SK-MEL-5 (cell line): ENCODE data around the gene NPBWR2. TPM values are rescaled to one million over a fixed set of nuclear protein-coding genes. Genes with fewer than 3 reads are reported as not detected.
"Not testable (repeated sequence)": the region's sequence is repeated elsewhere in the genome, so short reads cannot be mapped to it uniquely, and the experiment has no call there.

Experiments used
- DNase-seq: peaks from one replicate; pipeline ENCODE4 v3.0.0-alpha.2; 2016; ENCODE audit warnings: low read depth, low spot score
- in situ Hi-C: cut with HindIII; loops from 2 replicates; pipeline ENCODE4 v1.10.0; 2016; ENCODE audit warnings: low sequenced_read_pairs, high pct_unique_total_duplicates, low pct_unique_long_range_greater_than_20kb
- total RNA-seq: library from RNA; depleted of rRNA; stranded (reverse); fragments of >200 nt; shearing (Covaris generic); gene quantifications from 2 replicates; pipeline ENCODE4 v1.2.3, GENCODE V29; 2014

Gene NPBWR2
- total RNA-seq, 1 experiment from 2014 or later: not detected

DNA sequence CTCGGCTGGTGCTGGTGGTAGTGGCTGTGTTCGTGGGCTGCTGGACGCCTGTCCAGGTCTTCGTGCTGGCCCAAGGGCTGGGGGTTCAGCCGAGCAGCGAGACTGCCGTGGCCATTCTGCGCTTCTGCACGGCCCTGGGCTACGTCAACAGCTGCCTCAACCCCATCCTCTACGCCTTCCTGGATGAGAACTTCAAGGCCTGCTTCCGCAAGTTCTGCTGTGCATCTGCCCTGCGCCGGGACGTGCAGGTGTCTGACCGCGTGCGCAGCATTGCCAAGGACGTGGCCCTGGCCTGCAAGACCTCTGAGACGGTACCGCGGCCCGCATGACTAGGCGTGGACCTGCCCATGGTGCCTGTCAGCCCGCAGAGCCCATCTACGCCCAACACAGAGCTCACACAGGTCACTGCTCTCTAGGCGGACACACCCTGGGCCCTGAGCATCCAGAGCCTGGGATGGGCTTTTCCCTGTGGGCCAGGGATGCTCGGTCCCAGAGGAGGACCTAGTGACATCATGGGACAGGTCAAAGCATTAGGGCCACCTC lies 8.8 kb downstream of the NPBWR2 start:
- in situ Hi-C loops: no loop called here
- DNase-seq: no peak

DNA sequence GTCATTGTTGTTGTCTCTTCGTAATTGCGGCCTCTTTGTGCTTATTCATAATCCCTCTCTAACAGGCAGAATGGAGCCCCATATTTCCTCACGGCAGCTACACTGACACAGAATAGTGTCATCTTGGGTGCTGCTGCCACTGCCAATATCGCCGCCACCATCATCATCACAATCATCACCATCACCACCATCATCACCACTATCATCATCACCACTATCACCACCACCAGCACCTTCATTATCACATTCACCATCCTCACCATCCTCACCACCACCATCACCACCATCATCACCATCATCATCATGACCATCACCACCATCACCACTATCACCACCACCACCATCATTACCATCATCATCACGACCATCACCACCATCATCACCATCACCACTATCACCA lies 10.8 kb downstream of the NPBWR2 start:
- in situ Hi-C loops: no loop called here

DNA sequence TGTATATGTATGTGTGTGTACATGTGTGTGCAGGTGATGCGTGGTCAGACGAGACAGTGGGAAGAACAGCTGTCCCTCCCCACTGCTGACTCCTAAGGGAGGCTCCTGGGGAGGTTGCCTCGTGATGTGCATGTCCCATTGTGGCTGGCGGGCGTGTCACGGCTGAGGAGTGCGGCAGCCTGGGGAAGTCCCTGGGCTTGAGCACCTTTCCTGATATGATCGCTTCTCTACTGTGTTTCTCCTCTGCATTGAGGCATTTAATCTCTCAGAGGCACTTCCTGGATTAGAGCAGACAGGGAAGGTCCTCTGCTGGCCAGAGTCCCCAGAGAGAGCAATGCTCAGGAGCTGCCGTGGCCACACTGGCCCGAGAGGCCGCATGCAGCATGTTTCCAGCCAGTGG lies 11.4 kb downstream of the NPBWR2 start:
- DNase-seq: no peak
- in situ Hi-C loops: no loop called here

More for the DNA sequence above, 10.8 kb downstream of the NPBWR2 start:
- no peak for DNase-seq

DNA sequence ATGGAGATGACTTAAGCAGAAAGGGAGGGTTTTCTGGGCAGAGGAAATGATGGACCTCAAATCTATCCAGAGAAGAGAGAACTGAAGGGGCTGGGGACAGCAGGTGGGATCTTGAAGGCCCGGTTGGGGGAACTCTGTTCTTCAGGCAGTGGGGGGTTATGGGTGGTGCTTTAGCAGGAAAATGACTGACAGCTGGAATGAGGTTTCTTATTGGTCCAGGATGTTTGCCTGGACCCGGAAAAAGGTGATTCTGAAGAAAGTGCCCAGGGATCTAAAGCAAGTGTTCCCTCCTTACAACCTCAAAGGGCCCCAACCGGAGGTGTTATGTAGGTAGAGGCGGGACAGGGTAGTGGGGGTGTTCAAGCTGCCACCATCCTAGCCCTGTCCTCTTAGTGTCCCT lies 11.9 kb downstream of the NPBWR2 start:
- DNase-seq: no peak
- in situ Hi-C loops: no loop called here

DNA sequence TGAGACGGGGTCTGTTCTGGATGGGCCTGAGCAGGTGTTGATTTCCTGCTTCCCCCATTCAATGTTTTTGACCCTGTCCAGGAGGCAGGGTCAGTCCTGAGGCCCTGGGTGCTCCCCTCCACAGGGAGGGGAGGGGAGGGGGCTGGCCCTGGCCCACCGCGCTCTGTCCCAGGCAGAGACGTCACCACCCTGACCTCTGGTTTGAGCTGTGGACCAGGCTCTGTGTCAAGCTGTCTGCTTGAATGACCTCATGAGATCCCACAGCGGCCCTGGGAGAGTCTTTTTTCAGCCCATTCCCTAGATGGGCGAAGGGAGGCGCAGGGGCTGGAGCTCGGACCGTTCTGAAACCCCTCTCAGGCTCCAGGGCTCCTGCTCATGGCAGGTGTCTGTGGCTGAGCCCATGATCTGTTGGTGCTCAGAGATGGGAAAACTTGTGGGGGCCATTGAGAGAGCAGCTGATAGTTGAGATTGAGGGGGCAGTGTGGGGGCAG lies 14.3 kb downstream of the NPBWR2 start:
- in situ Hi-C loops: no loop called here
- peak; percentile 40 for DNase-seq

DNA sequence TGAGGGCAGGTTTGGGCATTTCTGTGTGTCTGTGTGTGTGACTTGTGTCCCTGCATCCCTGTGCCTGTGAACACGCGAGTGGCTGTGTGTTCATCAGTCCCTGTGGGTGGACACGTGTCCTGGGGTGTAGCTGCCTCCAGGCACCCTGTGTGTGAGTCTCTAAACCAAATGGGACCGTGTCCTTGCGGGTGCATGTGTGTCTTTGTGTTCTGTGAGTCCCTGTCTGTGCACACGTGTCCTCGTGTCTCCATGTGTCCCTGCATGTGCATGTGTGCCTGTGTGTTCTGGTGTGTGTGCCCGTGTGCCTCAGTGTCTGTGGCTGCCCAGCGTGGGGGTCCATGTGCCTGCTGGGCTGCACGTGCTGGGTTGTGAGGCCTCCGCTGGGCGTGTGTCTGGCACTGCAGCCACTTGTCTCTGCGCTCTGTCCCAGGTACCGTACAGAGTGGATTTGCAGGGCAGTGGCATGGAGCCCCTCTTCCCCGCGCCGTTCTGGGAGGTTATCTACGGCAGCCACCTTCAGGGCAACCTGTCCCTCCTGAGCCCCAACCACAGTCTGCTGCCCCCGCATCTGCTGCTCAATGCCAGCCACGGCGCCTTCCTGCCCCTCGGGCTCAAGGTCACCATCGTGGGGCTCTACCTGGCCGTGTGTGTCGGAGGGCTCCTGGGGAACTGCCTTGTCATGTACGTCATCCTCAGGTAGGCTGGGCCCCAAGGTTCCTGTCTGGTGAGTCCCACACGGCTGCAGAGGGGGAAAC lies 14.9 kb downstream of the NPBWR2 start:
- no peak for DNase-seq
- in situ Hi-C loops: no loop called here

DNA sequence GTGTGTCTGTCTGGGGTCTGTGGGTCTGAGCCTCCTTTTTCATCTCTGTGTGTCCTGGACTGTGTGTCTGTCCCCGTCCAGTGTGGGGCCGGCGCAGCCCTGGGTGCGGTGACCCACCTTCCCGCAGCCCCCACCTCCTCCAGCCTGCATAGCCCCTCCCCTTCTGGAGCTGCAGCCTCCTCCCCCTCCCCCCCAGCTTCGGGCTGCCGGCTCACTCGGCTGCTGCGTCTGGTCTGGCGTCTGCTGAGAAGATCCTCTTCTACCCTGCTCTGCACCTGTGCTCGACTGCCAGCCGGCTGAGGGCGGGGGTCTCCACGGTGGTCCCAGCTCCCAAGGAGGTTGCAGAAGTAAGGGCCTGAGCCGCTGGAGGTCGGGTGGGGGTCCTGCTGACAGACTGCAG lies 15.6 kb downstream of the NPBWR2 start:
- DNase-seq: no peak
- in situ Hi-C loops: no loop called here

DNA sequence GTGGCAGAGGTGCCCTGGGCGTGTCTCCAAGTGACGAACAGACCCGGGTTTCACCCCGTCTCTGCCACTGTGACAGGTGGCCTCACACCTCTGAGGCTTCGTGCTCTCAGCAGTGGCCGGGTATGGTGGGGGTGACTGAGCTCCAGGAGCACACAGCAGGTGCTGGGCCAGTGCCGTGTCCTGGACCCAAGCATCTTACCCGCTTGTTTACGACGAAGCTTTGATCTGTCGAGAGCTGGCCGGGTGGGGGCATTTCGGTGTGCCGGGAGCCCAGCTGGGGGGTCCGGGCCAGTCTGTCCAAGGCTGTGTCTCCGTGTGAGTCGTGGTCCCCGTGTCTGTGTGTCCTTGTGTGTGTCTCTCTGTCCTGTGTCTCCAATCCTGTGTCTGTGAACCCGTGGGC lies 16.0 kb downstream of the NPBWR2 start:
- in situ Hi-C loops: no loop called here
- no peak for DNase-seq

DNA sequence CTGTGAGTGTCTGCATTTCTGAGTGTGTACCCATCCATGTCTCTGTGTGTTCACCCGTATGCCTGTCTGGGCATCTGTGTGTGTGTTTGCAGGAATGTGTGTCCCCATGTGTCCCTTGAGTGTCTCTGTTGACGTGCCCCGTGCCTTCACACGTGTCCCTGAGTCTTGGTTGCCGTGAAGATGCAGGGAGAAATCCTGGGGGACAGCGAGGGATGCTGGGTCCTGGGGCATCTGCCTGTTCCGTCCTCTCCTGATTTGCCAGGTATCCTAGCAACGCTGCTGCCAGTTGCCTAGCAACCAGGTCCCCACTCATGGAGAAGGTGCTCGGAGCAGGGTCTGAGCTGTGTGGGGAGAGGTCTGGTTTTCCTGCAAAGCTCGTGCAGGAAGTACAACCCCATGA lies 17.2 kb downstream of the NPBWR2 start:
- peak; percentile 34 for DNase-seq
- in situ Hi-C loops: no loop called here

DNA sequence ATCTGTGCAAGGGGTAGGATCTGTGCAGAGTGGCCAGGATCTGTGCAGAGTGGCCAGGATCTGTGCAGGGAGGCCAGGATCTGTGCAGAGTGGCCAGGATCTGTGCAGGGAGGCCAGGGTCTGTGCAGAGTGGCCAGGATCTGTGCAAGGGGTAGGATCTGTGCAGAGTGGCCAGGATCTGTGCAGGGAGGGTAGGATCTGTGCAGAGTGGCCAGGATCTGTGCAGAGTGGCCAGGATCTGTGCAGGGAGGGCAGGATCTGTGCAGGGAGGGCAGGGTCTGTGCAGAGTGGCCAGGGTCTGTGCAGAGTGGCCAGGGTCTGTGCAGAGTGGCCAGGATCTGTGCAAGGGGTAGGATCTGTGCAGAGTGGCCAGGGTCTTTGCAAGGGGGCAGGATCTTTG lies 18.8 kb downstream of the NPBWR2 start:
- DNase-seq, in situ Hi-C loops: not testable (repeated sequence)

DNA sequence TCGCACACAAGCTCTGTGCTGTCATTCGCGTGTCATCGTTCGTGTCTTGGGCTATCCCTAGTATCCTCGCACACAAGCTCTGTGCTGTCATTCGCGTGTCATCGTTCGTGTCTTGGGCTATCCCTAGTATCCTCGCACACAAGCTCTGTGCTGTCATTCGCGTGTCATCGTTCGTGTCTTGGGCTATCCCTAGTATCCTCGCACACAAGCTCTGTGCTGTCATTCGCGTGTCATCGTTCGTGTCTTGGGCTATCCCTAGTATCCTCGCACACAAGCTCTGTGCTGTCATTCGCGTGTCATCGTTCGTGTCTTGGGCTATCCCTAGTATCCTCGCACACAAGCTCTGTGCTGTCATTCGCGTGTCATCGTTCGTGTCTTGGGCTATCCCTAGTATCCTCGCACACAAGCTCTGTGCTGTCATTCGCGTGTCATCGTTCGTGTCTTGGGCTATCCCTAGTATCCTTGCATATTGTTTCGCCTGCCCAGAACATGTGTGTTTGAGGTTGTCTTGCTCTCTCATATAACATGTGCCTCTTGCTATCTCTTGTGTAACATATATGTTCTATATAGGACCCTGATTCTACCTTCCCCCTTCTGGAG lies 20.0 kb downstream of the NPBWR2 start:
- in situ Hi-C loops, DNase-seq: not testable (repeated sequence)

DNA sequence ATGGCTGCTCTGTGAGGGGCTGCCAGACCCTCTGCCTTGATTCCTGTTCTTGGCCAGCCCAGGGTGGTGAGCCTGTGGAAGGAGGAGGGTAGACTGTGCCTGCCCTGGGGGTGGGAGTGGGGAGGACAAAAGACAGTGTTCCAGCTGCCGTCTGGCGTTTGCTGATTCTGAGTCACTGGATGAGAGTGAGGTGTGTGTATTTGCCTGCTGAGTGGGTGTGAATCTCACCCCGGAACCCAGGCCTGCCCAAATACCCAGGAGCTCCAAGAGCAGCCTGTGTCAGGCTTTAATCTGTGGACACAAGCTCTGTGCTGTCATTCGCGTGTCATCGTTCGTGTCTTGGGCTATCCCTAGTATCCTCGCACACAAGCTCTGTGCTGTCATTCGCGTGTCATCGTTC lies 20.6 kb downstream of the NPBWR2 start:
- in situ Hi-C loops: no loop called here

DNA sequence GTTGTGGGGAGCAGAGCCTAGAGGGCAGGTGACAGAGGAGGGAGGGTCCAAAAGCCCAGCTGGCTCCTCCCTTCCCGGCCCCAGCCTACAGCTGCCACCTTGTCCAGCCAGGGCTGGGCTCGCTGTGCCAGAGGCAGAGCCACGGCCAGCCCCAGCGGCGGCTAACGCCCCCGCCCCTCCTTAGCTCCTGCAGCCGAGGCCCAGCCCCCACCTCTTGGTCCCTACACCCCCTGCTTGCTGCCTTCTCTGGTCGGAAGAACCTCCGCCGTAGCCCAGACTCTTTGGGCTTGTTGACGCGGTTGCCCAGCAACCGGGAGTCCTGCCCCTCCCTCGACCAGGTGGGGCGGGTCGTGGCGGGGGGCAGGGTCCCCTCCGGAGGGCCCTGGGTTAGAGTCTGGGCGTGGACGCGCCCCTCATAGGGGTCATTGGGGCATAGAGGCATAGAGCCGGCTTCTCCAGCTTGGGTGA lies 22.6 kb downstream of the NPBWR2 start:
- DNase-seq: no peak
- in situ Hi-C loops: no loop called here

More for the DNA sequence above, 20.6 kb downstream of the NPBWR2 start:
- no peak for DNase-seq

DNA sequence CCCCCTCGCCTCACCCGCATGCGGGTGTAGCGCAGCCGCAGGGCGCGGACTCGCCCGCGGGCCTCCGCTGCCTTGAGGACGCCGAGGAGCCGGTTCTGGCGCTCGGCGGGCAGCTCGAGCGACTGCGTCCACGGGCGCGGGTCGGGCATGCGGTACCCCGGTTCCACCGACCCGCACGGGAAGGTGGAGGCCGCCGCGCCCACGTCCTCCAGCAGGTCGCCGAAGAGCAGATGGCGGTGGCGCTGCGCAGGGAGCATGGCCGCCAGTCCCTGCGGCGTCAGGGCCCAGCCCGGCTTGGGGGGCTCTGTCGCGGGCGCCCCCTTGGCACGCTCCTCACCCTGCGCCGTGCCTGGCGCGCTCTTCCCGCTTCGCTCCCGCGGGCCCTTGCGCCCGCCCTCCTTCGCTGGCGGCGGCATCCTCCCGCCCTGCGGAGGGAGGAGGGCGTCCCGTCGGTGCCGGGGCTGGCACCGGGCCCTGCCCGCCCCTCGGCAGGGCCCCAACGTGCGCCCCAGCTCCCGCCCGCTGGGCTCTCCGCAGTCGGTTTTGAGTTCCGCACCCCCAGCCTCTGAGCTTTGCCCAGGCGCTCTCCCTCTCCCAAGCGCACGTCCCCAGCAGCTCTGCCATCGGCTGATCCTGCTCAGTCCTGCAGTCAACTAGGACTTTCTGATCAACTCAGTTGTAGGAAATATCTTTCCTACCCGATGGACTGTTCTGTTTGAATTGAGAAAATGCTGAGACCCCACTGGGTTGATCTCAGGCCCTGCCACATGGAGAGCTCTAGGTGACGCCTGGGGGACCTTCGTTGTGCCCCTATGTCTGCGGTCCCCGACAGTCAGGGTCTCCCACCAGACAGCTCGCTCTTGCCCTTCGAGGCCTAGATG lies 23.3 kb downstream of the NPBWR2 start, which contains the start of gene LKAAEAR1:
Gene LKAAEAR1, minus strand, starts transcription at position 595 of the 881 bp plus-strand sequence. Its CDS starts 179 bp downstream, at position 416.
- in situ Hi-C loops: no loop called here
- no peak for DNase-seq

DNA sequence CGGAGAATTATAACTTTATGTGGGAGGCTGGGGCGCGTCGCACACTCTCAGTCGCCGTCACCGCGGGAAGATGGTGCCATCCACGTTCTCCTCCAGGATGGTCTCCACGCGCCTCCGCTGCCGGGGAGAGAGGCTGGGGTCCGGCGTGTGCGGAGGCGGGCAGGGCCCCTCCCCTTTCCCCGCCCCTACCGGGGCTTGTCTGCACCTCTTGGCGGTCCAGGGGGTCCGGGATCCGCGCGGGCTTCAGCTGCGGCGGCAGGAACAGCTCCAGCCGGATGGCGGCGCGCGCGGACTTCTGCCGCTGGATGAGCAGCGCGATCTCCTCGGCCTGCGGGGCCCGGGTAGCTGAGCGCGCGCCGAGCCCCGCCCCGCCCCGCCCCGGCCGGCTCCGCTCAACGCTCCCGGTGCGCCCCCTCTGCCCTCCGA lies 24.0 kb downstream of the NPBWR2 start:
- in situ Hi-C loops: no loop called here
- peak; percentile 83 for DNase-seq

DNA sequence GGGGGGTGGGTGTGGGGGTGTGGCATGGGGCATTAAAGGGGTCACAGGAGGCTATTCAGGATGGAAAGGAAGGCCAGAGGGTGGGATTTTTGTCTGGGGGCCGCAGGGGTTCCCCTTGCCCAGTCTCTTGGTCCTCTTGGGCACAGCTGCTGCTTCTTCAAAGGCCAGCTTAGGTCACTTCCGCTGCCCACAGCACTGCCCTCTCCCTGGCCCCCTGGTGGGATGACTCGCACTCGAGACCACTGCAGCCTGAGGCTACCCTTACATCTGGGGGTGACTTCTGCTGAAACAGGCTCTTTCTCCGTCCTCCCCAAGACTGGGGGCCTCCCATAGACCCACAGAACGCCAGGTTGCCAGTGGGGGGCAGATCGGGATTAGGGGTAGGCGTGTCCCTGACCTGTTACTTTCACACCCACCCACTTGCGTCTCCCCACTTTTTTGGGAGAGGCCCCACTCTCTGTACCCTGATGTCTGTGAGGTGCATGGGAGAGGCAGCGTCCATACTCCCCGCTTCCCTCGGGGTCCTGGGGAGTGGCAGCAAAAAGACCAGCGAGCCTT lies 24.5 kb downstream of the NPBWR2 start:
- DNase-seq: no peak
- in situ Hi-C loops: no loop called here

DNA sequence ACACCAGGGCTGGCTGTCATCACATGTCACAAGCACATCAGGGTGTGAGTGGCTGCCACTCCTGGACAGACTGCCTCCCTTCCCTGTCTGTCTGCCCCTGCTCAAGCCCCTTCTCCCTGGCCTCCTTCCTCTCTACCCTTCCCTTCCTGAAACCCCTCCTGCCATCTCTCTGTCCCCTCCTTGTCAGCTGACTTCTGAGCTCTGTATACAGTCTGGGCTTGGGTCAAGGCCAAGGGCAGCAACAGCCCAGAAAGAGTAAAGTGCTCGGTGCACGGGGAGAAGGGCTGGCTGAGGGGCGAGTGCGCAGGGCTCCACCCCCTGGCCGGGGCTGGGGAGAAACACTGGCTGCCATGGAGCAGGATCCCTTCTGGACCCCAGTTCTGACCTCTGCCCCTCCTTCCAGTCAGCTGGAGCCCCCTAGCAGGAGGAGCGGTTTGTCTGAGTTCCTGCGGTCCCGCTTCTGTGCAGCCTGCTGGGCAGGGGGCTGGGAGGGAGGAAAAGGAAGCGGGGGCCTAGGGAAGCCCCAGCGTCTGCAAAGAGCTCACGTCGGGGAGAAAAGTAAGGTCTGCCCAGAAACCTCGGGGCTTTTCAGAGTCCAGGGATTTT lies 25.1 kb downstream of the NPBWR2 start:
- in situ Hi-C loops: no loop called here
- no peak for DNase-seq
